Coronary artery (tissue), 2 donors: ENCODE data around the gene FLRT2.
A peak's percentile ranks its signal among the peaks of the same experiment; 100 is the strongest.

Experiments used
- DNase-seq: peaks from one replicate; pipeline ENCODE4 v3.0.0-alpha.2; 2017; ENCODE audit warnings: low spot score
- H3K27ac ChIP-seq, 2 donors: fragments of 200-600 bp; sonication (generic); one replicate each; pipeline ENCODE4 v1.5.1; 2016 to 2019
- H3K4me3 ChIP-seq: fragments of 200-600 bp; sonication (generic); 2 replicates; pipeline ENCODE4 v1.5.1; 2016; ENCODE audit warnings: mild to moderate bottlenecking, moderate library complexity
- CTCF ChIP-seq: fragments of 200-600 bp; sonication (generic); IDR thresholded peaks from one replicate; pipeline ENCODE4 v1.5.1; 2019; ENCODE audit warnings: antibody characterized with exemption

FLRT2 gene

DNA sequence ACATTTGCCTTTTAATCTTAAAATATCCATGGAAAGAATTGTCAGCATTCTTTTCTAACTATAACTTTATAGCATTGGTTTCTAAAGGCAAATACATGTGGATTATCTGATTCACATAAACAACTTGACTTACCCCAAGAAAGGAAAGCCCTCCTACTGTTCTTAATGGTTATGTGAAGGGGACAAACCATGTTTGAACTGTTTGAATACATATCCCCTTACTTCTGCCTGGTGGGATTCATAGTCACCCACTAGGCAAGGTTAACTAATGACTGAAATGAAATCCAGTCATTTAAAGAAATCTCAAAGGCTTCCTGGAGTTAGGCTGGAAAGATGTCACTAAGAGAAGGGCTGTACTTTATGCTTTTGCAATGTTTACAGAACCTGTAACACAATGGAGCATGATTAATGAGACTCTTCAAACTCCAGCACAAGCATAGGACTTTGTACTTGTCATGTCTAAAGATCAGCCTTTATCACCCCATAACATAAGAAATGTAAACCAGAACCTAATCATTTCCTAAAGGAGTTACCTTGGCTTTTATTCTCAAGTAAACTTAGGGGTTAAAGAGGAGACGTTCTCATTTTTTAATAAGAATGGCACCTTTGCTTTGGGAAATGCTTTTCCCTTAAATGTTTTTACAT, 10.2 kb upstream of the FLRT2 start:
- no peak overlapping the region for H3K27ac ChIP-seq
- no peak for DNase-seq
- TF ChIP-seq CTCF = no peak
- H3K4me3 ChIP-seq = no peak overlapping the region

- no peak for TF ChIP-seq CTCF
- DNase-seq = no peak
- Histone ChIP-seq H3K4me3 (no peak overlapping the region), H3K27ac (no peak overlapping the region)
Observed at GRCh38 chr14:85520581-85520980, 9.4 kb upstream of the FLRT2 start.

- Histone ChIP-seq H3K27ac (no peak overlapping the region), H3K4me3 (no peak overlapping the region)
- TF ChIP-seq CTCF = no peak
- no peak for DNase-seq
Observed at GRCh38 chr14:85523624-85524023, 6.3 kb upstream of the FLRT2 start.

- H3K4me3 ChIP-seq = no peak overlapping the region
- H3K27ac ChIP-seq = no peak overlapping the region
- no peak for DNase-seq
- no peak for TF ChIP-seq CTCF
Observed at GRCh38 chr14:85527006-85527405, 2.9 kb upstream of the FLRT2 start.

- no peak overlapping the region for H3K4me3 ChIP-seq
- no peak for TF ChIP-seq CTCF
- DNase-seq = no peak
- H3K27ac ChIP-seq = no peak overlapping the region
Observed at GRCh38 chr14:85527445-85528035, 2.4 kb upstream of the FLRT2 start.

DNA sequence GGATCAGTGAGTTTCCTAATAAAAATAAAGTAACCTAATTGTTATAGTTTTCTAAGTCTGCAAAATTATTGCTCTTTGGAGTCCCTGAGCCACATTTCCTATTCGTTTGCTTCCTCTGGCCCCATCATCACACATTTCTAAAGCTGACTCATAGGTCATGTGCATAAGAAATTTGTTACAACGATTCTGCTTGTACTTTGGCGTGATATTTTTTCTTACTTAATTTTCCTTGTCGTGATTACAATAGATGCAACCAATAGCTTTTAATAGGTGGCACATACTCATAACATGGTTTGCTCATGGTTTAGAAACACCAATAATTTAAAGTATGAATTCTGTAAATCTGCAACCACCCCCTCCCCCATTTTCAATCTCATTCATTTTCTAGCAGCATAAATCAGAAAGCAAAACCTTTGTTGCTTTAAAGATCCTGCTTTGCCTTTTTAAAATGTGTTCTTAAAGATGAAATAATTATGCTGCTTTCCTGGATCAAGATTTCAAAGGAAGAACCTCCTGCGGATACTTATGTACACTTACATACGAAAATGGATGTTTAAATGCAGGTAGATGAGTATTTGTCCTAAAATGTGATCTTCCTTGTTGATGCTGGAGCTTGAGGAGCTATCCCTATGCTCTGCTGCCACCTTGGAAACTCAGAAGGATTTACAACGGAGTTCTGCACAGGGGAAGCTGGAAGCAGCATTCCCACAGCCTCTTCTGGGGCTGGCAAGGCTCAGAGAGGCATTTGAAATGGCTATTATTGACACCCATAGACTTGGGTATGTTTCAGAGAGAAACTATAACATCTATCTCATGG, 1.7 kb upstream of the FLRT2 start:
- DNase-seq = no peak
- H3K4me3 ChIP-seq = peak overlapping the region; percentile 76
- TF ChIP-seq CTCF = no peak
- peak overlapping the region; percentile 22 to 88 for H3K27ac ChIP-seq
